Stimulated activated CD4-positive, alpha-beta T cell treated with anti-CD3 and anti-CD28 coated beads, Interleukin-4, amount 100 ng/mL, for 48 hours (primary cell): ENCODE results near the gene XPO5.

Experiments used
- DNase-seq, 2 donors: peaks; one replicate each; pipeline ENCODE4 v3.0.0-alpha.2; 2020; ENCODE audit warnings: low read depth in 2 of 2

The XPO5 gene

GRCh38 chr6:43472515-43472914 lies 103.3 kb downstream of the XPO5 start:
- DNase-seq = no peak
